ENCODE measurements around the gene SLC27A4. TPM values are rescaled to one million over a fixed set of nuclear protein-coding genes. Genes with fewer than 3 reads are reported as not detected.

The SLC27A4 gene
- total RNA-seq, 6 experiments from 2014 or later, result 15.8 to 97.3 (median 24.1) TPM

- no peak overlapping the region for H3K4me3 ChIP-seq
- no peak for ATAC-seq
- no peak for DNase-seq
- H3K36me3 ChIP-seq, result peaks cover 0 to 5% (median 2%) of the 10 kb centered on the region in 4 donors
- no peak for TF ChIP-seq POLR2A (IDR thresholded peaks at IDR 0.05)
- no peak for TF ChIP-seq CTCF (IDR thresholded peaks at IDR 0.05)
- intact Hi-C loops (cut with DNase I), result no loop called here
- no peak overlapping the region for H3K27ac ChIP-seq
- H3K4me1 ChIP-seq, result peaks cover 0 to 29% (median 11%) of the 10 kb centered on the region in 4 donors
- no peaks in the 10 kb centered on the region for H3K9me3 ChIP-seq
- WGBS (ENCODE audit: insufficient coverage, low coverage, low lambda C conversion rate, missing lambda C conversion rate), result 83% methylated on average over 1 of the region's 1 CpG
- H3K27me3 ChIP-seq, result no peaks in the 10 kb centered on the region
Observed at GRCh38 chr9:128324401-128324800, 15.9 kb upstream of the SLC27A4 start.

GRCh38 chr9:128325629-128326028 lies 14.7 kb upstream of the SLC27A4 start:
- H3K36me3 ChIP-seq, result peaks cover 0 to 5% (median 2%) of the 10 kb centered on the region in 4 donors

GRCh38 chr9:128333451-128333869 lies 6.9 kb upstream of the SLC27A4 start:
- DNase-seq, result no peak
- H3K27ac ChIP-seq, result no peak overlapping the region
- H3K4me1 ChIP-seq, result no peaks in the 10 kb centered on the region
- no peaks in the 10 kb centered on the region for H3K27me3 ChIP-seq
- peaks cover 0 to 3% (median 2%) of the 10 kb centered on the region in 4 donors for H3K36me3 ChIP-seq
- TF ChIP-seq POLR2A (IDR thresholded peaks at IDR 0.05) (no peak), CTCF (IDR thresholded peaks at IDR 0.05) (no peak)
- no peak for ATAC-seq
- no peak overlapping the region for H3K4me3 ChIP-seq
- intact Hi-C loops (cut with DNase I), result no loop called here
- 100% methylated on average over 1 of the region's 11 CpGs for WGBS (ENCODE audit: insufficient coverage, low coverage, low lambda C conversion rate, missing lambda C conversion rate)
- H3K9me3 ChIP-seq, result no peaks in the 10 kb centered on the region

More at GRCh38 chr9:128325629-128326028, 14.7 kb upstream of the SLC27A4 start:
- DNase-seq (peak; percentile 69 to 75 (median 70)), ATAC-seq (peak in 2 of 4 donors; percentile 19 to 51)
- TF ChIP-seq POLR2A (IDR thresholded peaks at IDR 0.05), result no peak
- no peak for TF ChIP-seq CTCF (IDR thresholded peaks at IDR 0.05)
- H3K4me3 ChIP-seq, result no peak overlapping the region
- no peaks in the 10 kb centered on the region for H3K9me3 ChIP-seq
- no peaks in the 10 kb centered on the region for H3K27me3 ChIP-seq
- 49% methylated on average over 11 of the region's 13 CpGs for WGBS (ENCODE audit: insufficient coverage, low coverage, low lambda C conversion rate, missing lambda C conversion rate)
- intact Hi-C loops (cut with DNase I), result no loop called here
- peaks cover 0 to 29% (median 11%) of the 10 kb centered on the region in 4 donors for H3K4me1 ChIP-seq
- H3K27ac ChIP-seq, result no peak overlapping the region

GRCh38 chr9:128335161-128335560 lies 5.2 kb upstream of the SLC27A4 start:
- TF ChIP-seq CTCF (IDR thresholded peaks at IDR 0.05) (no peak), POLR2A (IDR thresholded peaks at IDR 0.05) (no peak)
- H3K27ac ChIP-seq, result no peak overlapping the region
- DNase-seq, result no peak
- ATAC-seq, result no peak
- peaks cover 0 to 3% (median 2%) of the 10 kb centered on the region in 4 donors for H3K36me3 ChIP-seq
- H3K4me3 ChIP-seq, result no peak overlapping the region
- 90% methylated on average over 7 of the region's 7 CpGs for WGBS (ENCODE audit: insufficient coverage, low coverage, low lambda C conversion rate, missing lambda C conversion rate)
- intact Hi-C loops (cut with DNase I), result no loop called here
- H3K4me1 ChIP-seq, result no peaks in the 10 kb centered on the region
- H3K27me3 ChIP-seq, result no peaks in the 10 kb centered on the region
- H3K9me3 ChIP-seq, result no peaks in the 10 kb centered on the region

DNA sequence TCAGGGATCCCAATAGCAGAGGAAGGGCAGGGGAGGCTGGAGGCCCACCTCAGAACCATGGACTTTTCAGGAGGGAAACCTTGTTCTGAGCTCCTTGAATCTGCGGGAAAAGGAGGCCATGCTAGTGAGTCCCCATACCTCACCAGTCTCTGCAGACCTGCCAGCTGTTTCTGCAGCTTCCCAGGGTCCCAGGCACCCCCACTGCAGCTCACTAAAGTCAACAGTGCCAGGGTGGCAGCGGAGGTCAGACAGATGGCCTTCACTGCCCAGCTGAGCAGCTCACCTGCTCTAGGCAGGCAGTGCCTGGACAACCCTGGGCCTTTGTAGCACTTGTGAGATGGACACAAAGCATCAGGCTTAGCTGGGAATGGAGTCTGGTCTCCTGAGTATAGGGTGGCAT lies 4.4 kb upstream of the SLC27A4 start:
- Histone ChIP-seq H3K4me3 (no peak overlapping the region), H3K9me3 (no peaks in the 10 kb centered on the region), H3K36me3 (peaks cover 0 to 3% (median 2%) of the 10 kb centered on the region in 4 donors), H3K4me1 (peaks cover 0 to under 1% (median 0%) of the 10 kb centered on the region in 4 donors), H3K27me3 (no peaks in the 10 kb centered on the region), H3K27ac (no peak overlapping the region)
- ATAC-seq (no peak), DNase-seq (no peak)
- TF ChIP-seq CTCF (IDR thresholded peaks at IDR 0.05) (no peak), POLR2A (IDR thresholded peaks at IDR 0.05) (no peak)
- 83% methylated on average over 1 of the region's 2 CpGs for WGBS (ENCODE audit: insufficient coverage, low coverage, low lambda C conversion rate, missing lambda C conversion rate)
- intact Hi-C loops (cut with DNase I), result no loop called here
